HS-27A (cell line): Measurements from ENCODE around the gene XCL1.
"Not testable (repeated sequence)": the region's sequence is repeated elsewhere in the genome, so short reads cannot be mapped to it uniquely, and the experiment has no call there.

ENCODE experiments used
- DNase-seq: peaks from one replicate; pipeline ENCODE4 v3.0.0-alpha.2; 2012; ENCODE audit warnings: low read depth, missing footprints

XCL1 gene, protein sequence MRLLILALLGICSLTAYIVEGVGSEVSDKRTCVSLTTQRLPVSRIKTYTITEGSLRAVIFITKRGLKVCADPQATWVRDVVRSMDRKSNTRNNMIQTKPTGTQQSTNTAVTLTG

DNA sequence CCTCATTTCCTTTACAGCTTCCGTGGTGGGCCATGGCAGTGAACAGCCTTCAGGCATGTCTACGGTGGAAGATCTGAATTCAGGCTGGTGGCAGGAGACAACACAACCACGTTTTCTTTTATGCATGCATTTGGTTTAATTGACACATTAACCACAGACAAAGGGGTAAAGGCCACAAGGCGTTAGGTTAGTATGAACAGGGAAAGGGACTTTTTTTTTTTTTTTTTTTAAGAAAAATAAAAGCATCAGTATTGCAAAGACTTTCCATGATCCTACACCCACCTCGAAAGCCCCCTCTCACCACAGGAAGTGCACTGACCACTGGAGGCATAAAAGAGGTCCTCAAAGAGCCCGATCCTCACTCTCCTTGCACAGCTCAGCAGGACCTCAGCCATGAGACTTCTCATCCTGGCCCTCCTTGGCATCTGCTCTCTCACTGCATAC is at the start of gene XCL1:
TSS of gene XCL1 (plus strand) at position 361 of the 444 bp plus-strand sequence. CDS start at position 394, 33 bp downstream.
- DNase-seq = not testable (repeated sequence)

DNA sequence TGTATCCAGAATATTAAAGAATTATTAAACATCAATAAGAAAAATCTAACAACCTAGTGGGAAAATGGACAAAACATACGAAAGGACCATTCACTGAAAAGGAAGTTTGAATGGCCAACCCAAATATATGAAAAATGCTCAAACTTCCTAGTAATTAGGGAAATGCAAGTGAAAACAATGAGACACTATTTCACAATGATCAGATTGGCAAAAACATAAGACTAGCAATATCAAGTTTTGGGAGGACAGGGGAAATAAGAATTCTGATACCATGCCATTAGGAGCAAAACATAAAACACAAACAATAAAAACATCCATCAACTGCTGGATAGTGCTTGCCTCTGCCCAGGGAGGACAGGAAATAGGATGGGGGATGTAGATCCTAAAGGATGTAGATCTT is 46.9 kb upstream of the XCL1 start:
- no peak for DNase-seq

DNA sequence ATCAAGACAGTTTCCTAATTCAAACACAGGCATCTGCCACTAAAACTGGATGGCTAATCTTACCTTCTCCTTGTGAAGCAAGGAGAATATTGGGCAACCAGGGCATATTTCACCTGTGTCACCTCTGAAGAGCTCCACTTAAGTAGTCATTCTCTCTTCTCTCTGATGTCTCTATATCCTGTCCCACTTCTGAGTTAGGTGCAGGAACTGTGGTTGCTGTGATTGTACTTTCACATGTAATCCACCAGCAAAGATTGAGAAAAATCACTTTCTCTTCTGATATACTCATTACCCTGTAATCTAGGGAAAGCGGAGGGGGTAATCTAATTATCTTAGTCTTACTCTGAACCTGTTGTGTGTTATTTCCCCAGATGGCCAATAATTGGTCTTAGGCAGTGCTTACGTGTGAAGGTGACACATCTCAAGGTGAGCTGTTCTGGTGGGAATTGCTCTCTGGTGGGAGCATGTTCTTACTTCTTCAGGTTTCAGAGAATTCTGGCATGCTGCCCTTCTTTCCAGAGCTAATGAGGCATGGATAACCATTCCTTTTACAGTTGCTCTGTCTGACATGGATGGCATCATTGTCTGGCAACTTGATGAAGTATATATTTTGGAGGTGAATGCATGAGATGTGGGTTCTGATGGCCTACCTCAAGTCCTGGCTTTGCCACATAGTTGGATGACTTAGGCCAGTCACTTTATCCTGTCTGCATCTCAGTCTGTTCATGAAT is 44.6 kb upstream of the XCL1 start:
- DNase-seq = no peak

DNA sequence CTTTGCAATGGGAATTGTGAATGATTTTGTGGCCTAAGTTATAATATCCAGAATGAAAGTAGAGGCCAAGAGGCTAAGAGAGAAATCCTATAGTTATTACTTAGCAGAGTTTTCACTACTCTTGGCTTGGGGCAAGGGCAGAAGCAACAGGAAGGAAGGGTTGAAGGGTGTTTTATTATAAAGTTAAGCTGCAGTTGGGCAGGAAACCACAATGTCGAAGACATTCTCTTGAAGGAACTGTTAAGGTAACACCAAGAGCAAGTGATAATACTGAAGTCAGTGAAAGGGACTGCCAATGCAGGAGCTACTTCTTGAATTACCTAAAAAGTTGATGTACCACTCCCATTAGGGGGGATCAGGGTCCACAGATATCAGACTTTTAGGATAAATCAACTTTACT is 40.9 kb upstream of the XCL1 start:
- DNase-seq = no peak

DNA sequence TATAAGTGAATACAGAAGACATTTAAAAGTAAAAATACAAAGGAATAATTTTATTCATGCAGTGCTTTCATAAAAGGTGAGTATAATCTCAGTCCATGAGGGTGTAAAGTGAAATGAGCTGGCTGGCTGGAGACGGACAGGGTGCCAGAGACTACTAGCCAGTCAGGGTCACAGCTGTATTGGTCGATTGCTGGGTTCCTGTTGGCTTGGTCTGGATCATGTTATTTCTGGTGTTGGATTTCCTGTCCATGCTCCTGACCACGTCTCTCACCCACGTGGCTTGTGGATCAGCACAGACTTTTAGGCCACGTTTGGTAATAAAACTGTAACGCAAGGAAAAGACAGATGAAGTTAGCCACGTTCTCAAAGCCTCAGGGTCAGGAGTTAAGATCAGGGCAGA is 35.6 kb upstream of the XCL1 start:
- DNase-seq = not testable (repeated sequence)

DNA sequence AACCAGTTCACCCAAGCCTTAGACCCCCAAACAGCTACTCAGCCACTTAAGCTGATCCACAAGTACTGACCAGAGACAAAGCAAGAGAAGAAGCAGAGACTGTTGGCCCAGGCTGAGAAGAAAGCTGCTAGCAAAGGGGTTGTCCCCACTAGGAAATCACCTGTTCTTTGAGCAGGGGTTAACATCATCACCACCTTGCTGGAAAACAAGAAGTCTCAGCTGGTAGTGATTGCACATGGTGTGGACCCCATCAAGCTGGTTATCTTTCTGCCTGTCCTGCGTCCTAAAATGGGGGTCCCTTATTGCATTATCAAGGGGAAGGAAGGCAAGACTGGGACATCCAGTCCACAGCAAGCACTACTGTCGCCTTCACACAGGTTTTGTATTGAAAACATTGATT is 33.4 kb upstream of the XCL1 start:
- not testable (repeated sequence) for DNase-seq

DNA sequence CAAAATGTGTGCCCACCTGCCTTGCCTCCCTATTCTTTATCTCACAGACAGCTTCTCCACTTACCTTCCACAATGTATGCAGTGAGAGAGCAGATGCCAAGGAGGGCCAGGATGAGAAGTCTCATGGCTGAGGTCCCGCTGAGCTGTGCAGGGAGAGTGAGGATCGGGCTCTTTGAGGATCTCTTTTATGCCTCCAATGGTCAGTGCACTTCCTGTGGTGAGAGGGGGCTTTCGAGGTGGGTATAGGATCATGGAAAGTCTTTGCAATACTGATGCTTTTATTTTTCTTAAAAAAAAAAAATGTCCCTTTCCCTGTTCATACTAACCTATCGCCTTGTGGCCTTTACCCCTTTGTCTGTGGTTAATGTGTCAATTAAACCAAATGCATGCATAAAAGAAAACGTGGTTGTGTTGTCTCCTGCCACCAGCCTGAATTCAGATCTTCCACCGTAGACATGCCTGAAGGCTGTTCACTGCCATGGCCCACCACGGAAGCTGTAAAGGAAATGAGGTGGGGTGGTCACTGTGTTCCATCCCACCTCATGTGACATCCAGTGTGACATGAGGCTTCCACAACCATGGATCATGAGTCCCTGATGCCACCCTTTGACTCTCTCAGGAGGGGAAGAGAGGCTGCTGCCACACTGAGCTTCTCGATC is 32.4 kb upstream of the XCL1 start, which contains the start of gene XCL2:
TSS of gene XCL2 (minus strand) at position 158 of the 659 bp plus-strand sequence. CDS start at position 125, 33 bp downstream.
- DNase-seq = not testable (repeated sequence)

DNA sequence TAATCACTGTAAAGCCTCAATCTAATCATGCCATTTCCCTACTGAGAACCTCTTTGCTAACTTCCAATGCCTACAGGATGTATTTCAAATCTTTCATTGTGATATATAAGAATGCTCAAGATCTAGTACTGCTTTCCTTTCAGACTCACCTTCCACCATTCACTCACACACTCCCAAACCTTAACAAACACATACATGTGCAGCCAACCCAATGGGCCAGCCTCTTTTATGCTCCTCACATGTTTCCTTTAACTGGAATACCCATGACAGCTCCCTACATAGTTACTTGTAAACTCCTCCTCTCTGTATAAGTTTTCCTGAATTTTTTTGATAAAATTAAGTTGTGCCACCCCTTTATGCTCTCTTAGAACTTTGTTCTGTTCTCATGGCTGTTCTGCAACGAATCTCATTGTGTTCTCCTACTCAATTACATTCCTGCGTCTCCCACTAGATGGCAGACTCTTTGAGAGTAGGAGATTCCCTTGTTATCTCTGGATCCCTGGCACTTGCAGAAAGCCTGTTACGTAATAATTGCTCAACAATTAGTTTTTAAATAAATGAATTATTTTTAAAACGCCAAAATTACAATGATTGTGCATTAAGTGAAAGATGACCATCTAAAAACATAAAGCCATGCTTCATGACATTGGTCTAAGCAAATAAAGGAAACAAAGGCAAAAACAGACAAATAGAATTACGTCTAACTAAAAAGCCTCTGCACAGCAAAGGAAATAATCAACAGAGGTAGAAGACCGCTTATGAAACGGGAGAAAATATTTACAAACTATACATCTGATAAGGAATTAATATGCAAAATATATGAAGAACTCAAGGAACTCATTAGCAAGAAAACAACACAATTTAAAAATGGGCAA is 30.5 kb upstream of the XCL1 start:
- DNase-seq = not testable (repeated sequence)

DNA sequence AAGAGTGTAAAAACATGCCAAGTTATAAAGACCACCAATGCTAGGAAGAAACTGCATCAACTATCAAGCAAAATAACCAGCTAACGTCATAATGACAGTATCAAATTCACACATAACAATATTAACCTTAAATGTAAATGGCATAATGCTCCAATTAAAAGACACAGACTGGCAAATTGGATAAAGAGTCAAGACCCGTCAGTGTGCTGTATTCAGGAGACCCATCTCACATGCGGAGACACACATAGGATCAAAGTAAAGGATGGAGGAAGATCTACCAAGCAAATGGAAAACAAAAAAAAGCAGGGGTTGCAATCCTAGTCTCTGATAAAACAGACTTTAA is 29.9 kb upstream of the XCL1 start:
- not testable (repeated sequence) for DNase-seq

DNA sequence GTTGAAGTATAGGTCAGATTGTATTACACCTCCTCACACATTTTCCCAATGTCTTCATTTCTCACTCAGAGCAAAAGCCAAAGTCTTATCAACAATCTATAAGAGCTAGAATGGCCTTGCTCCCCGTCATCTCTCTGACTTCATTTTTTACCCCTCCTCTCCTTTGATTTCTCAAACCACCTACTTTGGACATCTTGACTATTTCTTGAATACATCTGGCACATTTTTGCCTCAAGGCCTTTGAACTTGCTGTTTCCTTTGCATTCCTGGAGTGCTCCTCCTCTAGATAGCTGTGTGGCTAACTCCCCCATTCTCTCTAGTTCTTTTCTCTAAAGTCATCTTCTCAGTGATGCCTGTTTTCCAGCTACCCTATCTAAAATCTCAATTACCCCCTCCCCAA is 25.4 kb upstream of the XCL1 start:
- no peak for DNase-seq

DNA sequence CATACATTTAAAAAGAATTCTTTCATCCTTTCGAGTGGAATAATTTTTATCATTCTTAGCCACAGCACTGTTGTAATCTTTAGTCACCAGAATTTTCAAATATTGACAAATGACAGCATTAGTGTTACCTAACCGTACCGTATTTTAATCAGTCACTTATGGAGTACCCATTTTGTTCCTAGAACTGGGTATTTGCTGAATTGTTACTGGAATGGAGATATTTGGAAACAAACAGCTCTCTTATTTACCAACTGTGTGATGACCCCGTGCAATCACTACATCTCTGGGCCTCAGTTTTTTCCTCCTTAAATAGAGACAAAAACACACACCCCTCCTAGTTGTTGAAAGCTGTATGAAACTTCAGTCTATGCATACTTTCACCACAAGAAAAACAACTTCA is 24.7 kb upstream of the XCL1 start:
- DNase-seq = no peak

DNA sequence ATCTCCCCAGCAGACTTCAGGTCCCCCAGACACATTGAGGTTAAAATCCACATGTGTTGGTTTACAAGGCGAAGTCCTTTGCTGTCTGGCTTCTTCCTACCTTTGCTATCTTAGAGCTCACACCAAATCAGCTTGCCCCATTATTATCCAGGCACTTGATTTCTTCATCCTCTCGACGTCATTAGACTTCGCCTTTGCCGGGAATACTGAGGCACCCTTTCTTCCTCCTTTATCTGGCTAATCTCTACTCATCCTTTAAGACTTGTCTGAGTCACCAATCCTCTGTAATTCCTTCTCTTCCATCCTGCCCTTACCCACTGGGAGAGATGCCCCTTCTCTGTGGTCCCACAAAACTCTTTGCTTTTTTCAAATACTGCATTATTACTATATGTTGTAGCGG is 23.4 kb upstream of the XCL1 start:
- no peak for DNase-seq

DNA sequence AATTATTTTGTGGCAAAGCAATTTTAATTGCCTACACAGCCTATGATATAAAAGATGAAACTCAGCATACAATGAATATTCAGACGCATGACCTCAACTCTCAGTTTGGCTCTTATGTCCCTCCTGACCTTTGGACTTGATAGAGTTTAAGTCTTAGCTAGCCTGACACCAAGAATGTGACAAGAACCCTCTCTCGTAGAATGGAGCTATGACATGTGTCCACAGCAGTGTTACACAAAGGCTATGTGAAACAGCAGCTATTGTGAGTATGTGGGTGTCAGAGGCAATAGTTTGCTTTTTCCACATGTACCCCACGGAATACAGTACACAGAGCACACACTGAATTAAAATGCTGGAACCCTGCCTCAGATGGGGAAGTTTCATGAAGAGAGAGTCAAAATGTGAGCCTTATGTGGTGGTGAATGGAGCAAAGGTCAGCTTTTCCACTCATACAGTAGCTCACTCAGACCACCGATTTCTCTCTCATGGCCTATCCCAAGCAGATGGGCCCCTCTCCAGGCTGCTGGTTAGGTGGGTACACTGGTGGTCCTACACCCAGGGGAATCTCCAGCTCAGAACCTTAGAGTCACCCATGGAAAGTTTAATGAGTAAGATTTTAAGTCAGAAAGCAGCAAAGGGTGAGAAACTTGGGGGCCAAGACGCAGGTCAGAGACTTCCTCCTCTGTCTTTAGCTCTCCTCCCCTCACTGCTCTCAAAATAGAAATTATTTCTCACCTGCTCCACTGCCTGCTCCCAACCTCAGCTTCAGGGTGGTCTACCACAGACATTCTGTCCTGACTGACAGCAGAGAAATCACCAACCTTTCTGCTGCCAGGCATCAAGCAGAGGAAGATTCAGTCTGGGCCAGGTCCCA is 22.5 kb upstream of the XCL1 start:
- DNase-seq = no peak

DNA sequence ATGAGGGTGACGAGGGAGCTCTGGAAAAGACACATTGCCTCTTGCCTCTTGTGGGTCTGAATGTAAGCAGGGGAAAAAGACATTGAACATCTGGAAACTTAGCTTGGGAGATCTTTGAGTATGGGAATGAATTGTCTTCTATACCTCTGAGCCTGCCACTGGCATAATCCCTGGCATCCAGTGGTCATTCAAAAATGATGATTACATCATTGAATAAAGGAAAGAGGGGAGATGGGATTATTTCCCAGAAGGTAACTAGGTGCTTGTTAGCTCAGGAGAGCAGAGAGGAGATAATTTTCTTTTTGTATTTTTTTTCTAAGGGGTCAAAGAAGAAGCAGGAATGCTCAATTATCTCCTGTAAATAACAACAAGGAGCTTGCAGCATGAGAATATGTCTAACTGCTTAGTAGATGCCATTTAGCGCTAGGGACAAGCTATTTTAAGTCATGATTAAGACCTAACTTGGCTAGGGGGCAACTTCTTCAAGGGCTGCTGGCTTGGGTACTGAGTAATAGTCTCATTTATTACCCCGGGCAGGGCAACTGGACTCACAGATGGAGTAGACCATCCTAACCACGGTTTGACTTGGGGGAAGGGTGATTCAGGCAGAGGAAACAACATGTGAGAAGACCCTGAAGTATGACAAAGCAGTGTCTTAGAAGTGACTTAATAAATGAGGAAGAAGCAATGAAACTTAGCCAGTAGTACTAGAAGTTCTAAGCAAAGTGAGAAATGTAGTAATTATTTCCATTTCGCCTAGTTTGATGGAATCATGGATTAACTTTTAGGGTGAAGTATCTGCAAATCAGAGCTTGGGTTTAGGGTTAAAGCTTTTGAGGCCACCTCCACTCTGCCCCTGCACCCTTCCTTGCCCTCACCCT is 21.6 kb upstream of the XCL1 start:
- DNase-seq = no peak

DNA sequence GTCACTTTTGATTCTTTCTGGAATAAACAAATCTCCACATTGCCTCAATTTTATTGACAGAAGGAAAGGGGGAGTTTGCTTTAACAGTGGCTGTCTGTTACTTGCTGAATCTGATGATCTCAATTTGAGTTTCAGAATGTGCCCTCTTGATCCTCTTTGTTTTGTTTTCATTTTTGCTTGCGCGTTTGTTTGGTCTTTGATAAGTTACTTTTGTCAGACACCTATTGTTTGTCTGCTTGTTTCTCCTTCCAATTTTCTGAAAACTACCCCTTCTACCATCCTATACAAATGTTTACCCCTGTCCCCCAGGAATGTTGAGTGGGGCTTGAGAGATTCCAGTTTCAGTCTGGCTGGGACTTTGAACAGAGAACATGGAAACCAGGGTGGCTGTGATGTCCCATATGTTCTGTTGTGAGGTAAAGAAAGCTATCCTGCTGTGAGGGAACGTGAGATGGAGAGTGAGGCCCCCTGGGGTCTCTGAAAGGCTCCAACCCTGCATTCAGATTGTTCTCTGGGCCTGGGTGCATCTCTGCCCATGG is 20.8 kb upstream of the XCL1 start:
- DNase-seq = no peak

DNA sequence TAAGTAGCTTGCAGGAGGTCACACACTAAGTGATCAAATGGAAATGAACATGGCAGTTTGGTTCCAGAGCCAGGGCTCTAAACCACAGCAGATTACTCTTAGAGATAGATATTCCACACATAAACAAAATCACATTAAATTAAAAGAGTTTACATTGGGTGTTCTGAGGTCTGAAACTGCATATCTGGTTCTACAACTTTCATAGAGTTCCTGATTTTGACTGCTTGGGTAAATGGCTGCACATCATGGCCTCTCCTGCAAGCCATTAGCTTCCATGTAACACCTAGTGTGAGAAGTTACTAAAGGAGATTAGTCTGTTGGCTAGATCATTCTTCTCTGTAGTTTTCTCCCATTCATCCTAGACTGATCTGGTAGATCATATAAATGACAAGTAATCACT is 19.8 kb upstream of the XCL1 start:
- no peak for DNase-seq

DNA sequence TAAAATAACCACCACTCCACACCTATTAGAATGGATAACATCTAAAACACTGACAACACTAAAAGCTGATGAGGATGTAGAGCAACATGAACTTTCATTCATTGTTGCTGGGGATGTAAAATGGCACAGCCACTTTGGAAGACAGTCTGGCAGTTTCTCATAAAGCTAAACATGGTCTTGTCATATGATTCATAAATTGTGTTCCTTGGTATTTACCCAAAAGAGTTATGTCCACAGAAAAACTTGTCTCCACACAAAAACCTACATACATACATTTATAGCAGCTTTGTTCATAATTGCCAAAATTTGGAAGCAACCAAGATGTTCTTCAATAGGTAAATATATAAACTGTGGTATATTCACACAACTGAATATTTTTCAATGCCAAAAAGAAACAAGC is 16.0 kb upstream of the XCL1 start:
- no peak for DNase-seq

DNA sequence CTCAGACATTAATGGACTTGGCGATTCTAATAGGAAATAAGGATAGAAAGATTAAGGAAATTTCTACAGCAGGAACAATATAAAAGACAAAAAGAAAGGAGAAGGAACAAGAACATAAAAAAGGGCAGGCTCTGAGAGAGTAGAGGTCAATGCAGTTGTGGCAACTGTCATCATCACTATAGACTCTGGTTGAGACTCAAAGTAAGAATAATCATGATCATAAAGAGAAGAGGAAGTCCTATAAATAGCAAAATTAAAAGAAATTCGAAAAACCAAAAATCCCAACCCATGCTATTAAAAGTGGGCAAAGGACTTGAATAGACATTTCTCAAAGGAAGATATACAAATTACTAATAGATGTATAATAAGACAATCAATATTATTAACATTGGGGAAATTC is 14.4 kb upstream of the XCL1 start:
- no peak for DNase-seq

DNA sequence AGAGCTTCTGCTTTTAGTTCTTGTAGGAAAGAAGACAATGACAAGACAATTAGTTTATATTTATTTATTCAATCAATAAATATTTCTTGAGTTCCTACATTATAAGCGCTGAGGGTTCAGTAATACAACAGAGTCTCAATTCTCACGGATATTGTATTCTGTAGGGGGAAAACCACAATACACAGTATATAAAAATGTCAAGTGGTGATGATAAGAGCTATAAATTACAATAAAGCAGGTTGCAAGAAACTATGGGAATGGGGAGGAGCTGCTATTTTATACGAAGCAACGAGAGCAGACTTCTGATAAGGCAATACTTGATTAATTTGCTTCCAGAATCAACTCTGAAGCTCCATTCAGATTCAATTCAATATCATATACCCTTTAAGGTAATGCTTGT is 10.6 kb upstream of the XCL1 start:
- no peak for DNase-seq

DNA sequence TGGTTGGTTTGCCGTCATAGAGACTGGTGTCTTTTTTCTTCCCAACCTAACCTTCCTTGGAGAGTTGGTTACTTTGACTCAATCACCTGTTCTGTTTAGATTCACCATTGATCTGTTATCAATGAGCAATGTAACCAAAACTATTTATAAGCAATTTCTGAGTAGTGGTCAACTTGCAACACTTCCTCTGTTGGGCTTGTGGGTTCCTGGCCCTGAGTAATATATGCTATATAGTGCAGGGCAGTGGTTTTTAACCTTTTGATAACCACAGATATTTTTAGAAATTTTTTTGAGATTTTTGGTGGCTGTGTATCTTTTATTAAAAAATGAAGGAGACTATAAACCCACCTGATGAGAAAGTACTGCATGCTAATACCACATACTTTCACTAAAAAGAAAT is 9.4 kb upstream of the XCL1 start:
- DNase-seq = no peak
